PC-3 (cell line): ENCODE results near the gene PHKB. TPM values are rescaled to one million over a fixed set of nuclear protein-coding genes. Genes with fewer than 3 reads are reported as not detected.

Experiments
- ATAC-seq: fragments of 200-7000 bp; cut with Tn5 transposase; 2 replicates; pipeline ENCODE4 v1.9.1; 2020; ENCODE audit warnings: mild to moderate bottlenecking, moderate library complexity
- BruUV-seq: library from RNA; stranded (reverse); fragments of 400-500 nt; replicated peaks from 2 replicates; lab custom pipeline; 2021; lab: Mats Ljungman, UMichigan
- CTCF ChIA-PET: fragments of 300-600 bp; sonication (Branson Sonifier 250); formaldehyde crosslinking; loops from one replicate; lab custom pipeline; 2022; ENCODE audit warnings: antibody characterized with exemption; lab: Charles Lee
- POLR2A ChIA-PET: fragments of 300-600 bp; sonication (Branson Sonifier 250); formaldehyde crosslinking; loops from one replicate; lab custom pipeline; 2022; ENCODE audit warnings: antibody characterized with exemption; ENCODE audit not compliant: unreplicated experiment; lab: Charles Lee
- DNase-seq: peaks from one replicate; pipeline ENCODE4 v3.0.0-alpha.2; 2015
- H2AFZ ChIP-seq: fragments of 300-600 bp; sonication (generic); 2 replicates; pipeline ENCODE4 v1.6.0; 2016; ENCODE audit warnings: antibody characterized with exemption, low read length
- H3F3A ChIP-seq: fragments of 300-600 bp; sonication (generic); one replicate; pipeline ENCODE4 v1.6.0; 2017; ENCODE audit warnings: antibody characterized with exemption, low read length, control low read depth, mild to moderate bottlenecking; ENCODE audit not compliant: unreplicated experiment
- H3K27ac ChIP-seq: fragments of 300-600 bp; sonication (generic); 2 replicates; pipeline ENCODE4 v1.5.1; 2016; ENCODE audit warnings: mild to moderate bottlenecking, low read length
- H3K27me3 ChIP-seq: fragments of 300-600 bp; sonication (generic); 2 replicates; pipeline ENCODE4 v1.6.1; 2016; ENCODE audit warnings: low read length, mixed read lengths
- H3K36me3 ChIP-seq: fragments of 300-600 bp; sonication (generic); 2 replicates; pipeline ENCODE4 v1.6.1; 2016; ENCODE audit warnings: low read depth, mixed run types, low read length, mixed read lengths
- H3K4me1 ChIP-seq: fragments of 300-600 bp; sonication (generic); 2 replicates; pipeline ENCODE4 v1.5.1; 2016; ENCODE audit warnings: low read length; ENCODE audit not compliant: insufficient read depth
- H3K4me2 ChIP-seq: fragments of 300-600 bp; sonication (generic); 2 replicates; pipeline ENCODE4 v1.6.0; 2016; ENCODE audit warnings: low read length
- H3K4me3 ChIP-seq: fragments of 300-600 bp; sonication (generic); 2 replicates; pipeline ENCODE4 v1.5.1; 2016; ENCODE audit warnings: mild to moderate bottlenecking, low read length, mixed read lengths
- H3K79me2 ChIP-seq: fragments of 300-600 bp; sonication (generic); 2 replicates; pipeline ENCODE4 v1.6.1; 2017; ENCODE audit warnings: low read length, mixed read lengths
- H3K9ac ChIP-seq: fragments of 300-600 bp; sonication (generic); 2 replicates; pipeline ENCODE4 v1.6.0; 2016; ENCODE audit warnings: mild to moderate bottlenecking, low read length
- H3K9me2 ChIP-seq: fragments of 300-600 bp; sonication (generic); replicated peaks from 2 replicates; pipeline ENCODE4 v1.6.1; 2016; ENCODE audit warnings: mixed run types, low read length, mixed read lengths
- H3K9me3 ChIP-seq: fragments of 300-600 bp; sonication (generic); 2 replicates; pipeline ENCODE4 v1.6.1; 2016; ENCODE audit warnings: low read length, mixed read lengths
- H4K20me1 ChIP-seq: fragments of 300-600 bp; sonication (generic); 2 replicates; pipeline ENCODE4 v1.6.1; 2016; ENCODE audit warnings: low read length, mixed read lengths
- CTCF ChIP-seq: fragments of 300-600 bp; sonication (generic); conservative IDR thresholded peaks from 2 replicates; pipeline ENCODE4 v1.5.1; 2017; ENCODE audit warnings: antibody characterized with exemption, low read depth, mild to moderate bottlenecking, low read length
- EZH2 ChIP-seq: fragments of 300-600 bp; sonication (generic); IDR thresholded peaks from one replicate; pipeline ENCODE4 v1.6.1; 2017; ENCODE audit warnings: antibody characterized with exemption, mild to moderate bottlenecking, low read length; ENCODE audit not compliant: unreplicated experiment
- EZH2phosphoT487 ChIP-seq: fragments of 300-600 bp; sonication (generic); IDR thresholded peaks from 2 replicates; pipeline ENCODE4 v1.6.1; 2018; ENCODE audit warnings: mild to moderate bottlenecking, antibody characterized with exemption, low read length, borderline replicate concordance
- intact Hi-C: fragments of 100-400 bp; cut with micrococcal nuclease; formaldehyde crosslinking; loops from 2 replicates; pipeline ENCODE4 v1.9.0; 2023
- total RNA-seq: library from RNA; depleted of rRNA; stranded (reverse); fragments of >200 nt; gene quantifications from 2 replicates; pipeline ENCODE4 v1.2.3, GENCODE V29; 2014

The PHKB gene
- total RNA-seq, 1 experiment from 2014 or later: 31.8 TPM

GRCh38 chr16:47493381-47494337 is 32.5 kb downstream of the PHKB start:
- ChIA-PET CTCF (no interaction called here), POLR2A (interaction anchor here (0.5 kb wide), 1 partner anchor 206 kb away, joined by 4 read pairs; no protein-coding TSS in a partner anchor)
- Histone ChIP-seq H3K27ac (no peak overlapping the region), H3K4me3 (no peak overlapping the region), H3K27me3 (no peaks in the 10 kb centered on the region), H3K79me2 (no peaks in the 10 kb centered on the region), H3K9ac (no peak overlapping the region), H3K4me1 (no peaks in the 10 kb centered on the region), H3K9me3 (peaks cover 15% of the 10 kb centered on the region; the same call in 1 of the 2 replicates), H2AFZ (no peak overlapping the region), H3K4me2 (no peak overlapping the region), H3F3A (no peaks in the 10 kb centered on the region), H3K36me3 (peaks cover 15% of the 10 kb centered on the region; the same call in 1 of the 2 replicates), H4K20me1 (no peaks in the 10 kb centered on the region), H3K9me2 (no peaks in the 10 kb centered on the region)
- DNase-seq (no peak), ATAC-seq (no peak)
- no TSS peak for BruUV-seq
- TF ChIP-seq EZH2phosphoT487: no peak
- TF ChIP-seq EZH2: no peak
- no peak for TF ChIP-seq CTCF
- intact Hi-C loops: no loop called here

GRCh38 chr16:47499080-47499699 is 38.1 kb downstream of the PHKB start:
- no peaks in the 10 kb centered on the region for H3K27me3 ChIP-seq
- H3K9me2 ChIP-seq: no peaks in the 10 kb centered on the region
- no peaks in the 10 kb centered on the region for H3K4me1 ChIP-seq
- ATAC-seq (no peak), DNase-seq (no peak)
- H2AFZ ChIP-seq: no peak overlapping the region
- no peak overlapping the region for H3K4me3 ChIP-seq
- CTCF ChIA-PET: no interaction called here
- intact Hi-C loops: no loop called here
- no peak overlapping the region for H3K27ac ChIP-seq
- no TSS peak for BruUV-seq
- H3K4me2 ChIP-seq: no peak overlapping the region
- TF ChIP-seq CTCF (no peak), EZH2phosphoT487 (no peak), EZH2 (no peak)
- no peaks in the 10 kb centered on the region for H3K9me3 ChIP-seq
- no peak overlapping the region for H3K9ac ChIP-seq
- H3K79me2 ChIP-seq: no peaks in the 10 kb centered on the region
- POLR2A ChIA-PET: no interaction called here
- H4K20me1 ChIP-seq: no peaks in the 10 kb centered on the region
- H3K36me3 ChIP-seq: peaks cover 13% of the 10 kb centered on the region
- no peaks in the 10 kb centered on the region for H3F3A ChIP-seq
